Activated naive CD4-positive, alpha-beta T cell treated with Interleukin-2 at 50 U/mL for 16 hours (primary cell): ENCODE data around the gene ADAM12.
A peak's percentile ranks its signal among the peaks of the same experiment; 100 is the strongest.
"Not testable (repeated sequence)": the region's sequence is repeated elsewhere in the genome, so short reads cannot be mapped to it uniquely, and the experiment has no call there.

Source experiments
- DNase-seq: peaks from one replicate; pipeline ENCODE4 v3.0.0-alpha.2; 2020

Gene ADAM12

GRCh38 chr10:126070476-126071215 lies 317.6 kb downstream of the ADAM12 start:
- no peak for DNase-seq

GRCh38 chr10:126068322-126068721 lies 320.0 kb downstream of the ADAM12 start:
- DNase-seq: no peak

- no peak for DNase-seq
Measured at GRCh38 chr10:126066456-126066855, 321.8 kb downstream of the ADAM12 start.

GRCh38 chr10:126065751-126066377 lies 322.4 kb downstream of the ADAM12 start:
- DNase-seq: no peak

- no peak for DNase-seq
Measured at GRCh38 chr10:126064512-126064911, 323.8 kb downstream of the ADAM12 start.

GRCh38 chr10:126063353-126063791 lies 324.9 kb downstream of the ADAM12 start:
- DNase-seq: no peak

- peak; percentile 4 for DNase-seq
Measured at GRCh38 chr10:126062131-126063032, 325.9 kb downstream of the ADAM12 start.

- no peak for DNase-seq
Measured at GRCh38 chr10:126061526-126061925, 326.8 kb downstream of the ADAM12 start.

GRCh38 chr10:126060261-126060931 lies 327.9 kb downstream of the ADAM12 start:
- DNase-seq: no peak

- DNase-seq: no peak
Measured at GRCh38 chr10:126059076-126059826, 329.0 kb downstream of the ADAM12 start.

- DNase-seq: no peak
Measured at GRCh38 chr10:126058507-126058906, 329.8 kb downstream of the ADAM12 start.

- DNase-seq: no peak
Measured at GRCh38 chr10:126058104-126058503, 330.2 kb downstream of the ADAM12 start.

GRCh38 chr10:126057494-126057893 lies 330.8 kb downstream of the ADAM12 start:
- DNase-seq: no peak

GRCh38 chr10:126054191-126054590 lies 334.1 kb downstream of the ADAM12 start:
- DNase-seq: no peak

GRCh38 chr10:126052171-126052570 lies 336.1 kb downstream of the ADAM12 start:
- DNase-seq: no peak

- DNase-seq: no peak
Measured at GRCh38 chr10:126049759-126050700, 338.2 kb downstream of the ADAM12 start.

- DNase-seq: not testable (repeated sequence)
Measured at GRCh38 chr10:126047749-126048148, 340.5 kb downstream of the ADAM12 start.

- DNase-seq: no peak
Measured at GRCh38 chr10:126046831-126047230, 341.4 kb downstream of the ADAM12 start.

GRCh38 chr10:126045861-126046260 lies 342.4 kb downstream of the ADAM12 start:
- DNase-seq: no peak

GRCh38 chr10:126043389-126043788 lies 344.9 kb downstream of the ADAM12 start:
- DNase-seq: no peak

GRCh38 chr10:126042906-126043305 lies 345.4 kb downstream of the ADAM12 start:
- no peak for DNase-seq
